Measurements from ENCODE around the gene RBFOX2. TPM values are rescaled to one million over a fixed set of nuclear protein-coding genes. Genes with fewer than 3 reads are reported as not detected.

Gene RBFOX2
- total and polyA plus RNA-seq, 2 of the 13 experiments (the other 11 are each of a cell fraction or from before 2014, with no cell fraction given) = 37.3 to 40.4 TPM

DNA sequence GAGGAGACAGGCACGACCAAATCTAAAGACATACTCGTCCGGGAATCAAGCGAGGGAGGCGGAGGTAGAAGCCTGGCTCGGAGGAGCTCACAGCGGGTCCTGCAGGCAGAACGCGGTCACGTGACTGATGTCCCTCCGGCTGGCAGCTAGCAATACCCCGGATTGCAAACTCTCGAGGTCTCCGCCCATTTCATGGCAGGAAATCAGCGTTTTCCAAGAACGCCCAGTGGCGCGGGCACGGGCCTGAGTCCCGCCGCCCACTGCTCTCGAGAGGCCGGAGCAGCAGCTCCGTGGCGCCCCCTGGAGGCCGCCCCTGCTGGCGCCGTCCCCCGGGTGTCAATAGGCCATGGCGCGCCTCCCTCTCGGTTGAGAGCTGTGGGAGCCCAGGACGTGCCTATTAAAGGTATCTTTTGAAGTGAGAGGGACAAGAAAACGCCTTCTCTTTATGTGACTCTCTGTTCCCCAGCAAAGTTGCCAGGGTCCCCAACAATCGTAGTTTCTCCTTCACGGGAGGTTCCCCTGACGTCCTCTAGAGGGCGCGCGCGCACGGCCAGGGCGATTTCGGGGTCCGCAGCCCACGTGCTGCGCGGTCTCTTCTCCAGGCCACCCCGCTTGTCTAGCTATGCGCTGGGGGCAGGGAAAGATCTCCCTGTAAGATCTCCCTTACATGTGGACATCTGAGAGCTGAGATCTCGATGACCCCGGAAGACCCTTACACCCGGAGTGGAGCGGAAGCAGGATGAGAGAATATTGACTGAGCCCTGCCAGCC, 37.3 kb upstream of the RBFOX2 start (continued):
- no peak for TF ChIP-seq TIGD3 (CRISPR knock-in tag; IDR thresholded peaks at IDR 0.05; ENCODE audit: borderline replicate concordance)
- 0 out of 2 replicates have a peak, but pooled peaks have one; percentile 11 for TF ChIP-seq RCOR2 (CRISPR knock-in tag; IDR thresholded peaks at IDR 0.05)
- peak; percentile 24; the same call in 1 of the 2 replicates for TF ChIP-seq MXD4 (CRISPR knock-in tag; IDR thresholded peaks at IDR 0.05)
- TF ChIP-seq, protein P1, sequence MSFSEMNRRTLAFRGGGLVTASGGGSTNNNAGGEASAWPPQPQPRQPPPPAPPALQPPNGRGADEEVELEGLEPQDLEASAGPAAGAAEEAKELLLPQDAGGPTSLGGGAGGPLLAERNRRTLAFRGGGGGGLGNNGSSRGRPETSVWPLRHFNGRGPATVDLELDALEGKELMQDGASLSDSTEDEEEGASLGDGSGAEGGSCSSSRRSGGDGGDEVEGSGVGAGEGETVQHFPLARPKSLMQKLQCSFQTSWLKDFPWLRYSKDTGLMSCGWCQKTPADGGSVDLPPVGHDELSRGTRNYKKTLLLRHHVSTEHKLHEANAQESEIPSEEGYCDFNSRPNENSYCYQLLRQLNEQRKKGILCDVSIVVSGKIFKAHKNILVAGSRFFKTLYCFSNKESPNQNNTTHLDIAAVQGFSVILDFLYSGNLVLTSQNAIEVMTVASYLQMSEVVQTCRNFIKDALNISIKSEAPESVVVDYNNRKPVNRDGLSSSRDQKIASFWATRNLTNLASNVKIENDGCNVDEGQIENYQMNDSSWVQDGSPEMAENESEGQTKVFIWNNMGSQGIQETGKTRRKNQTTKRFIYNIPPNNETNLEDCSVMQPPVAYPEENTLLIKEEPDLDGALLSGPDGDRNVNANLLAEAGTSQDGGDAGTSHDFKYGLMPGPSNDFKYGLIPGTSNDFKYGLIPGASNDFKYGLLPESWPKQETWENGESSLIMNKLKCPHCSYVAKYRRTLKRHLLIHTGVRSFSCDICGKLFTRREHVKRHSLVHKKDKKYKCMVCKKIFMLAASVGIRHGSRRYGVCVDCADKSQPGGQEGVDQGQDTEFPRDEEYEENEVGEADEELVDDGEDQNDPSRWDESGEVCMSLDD (CRISPR knock-in tag; IDR thresholded peaks at IDR 0.05; ENCODE audit: borderline replicate concordance) = peak; percentile 99
- peak; percentile 6; the same call in 1 of the 2 replicates for TF ChIP-seq ZFP36L2 (CRISPR knock-in tag; IDR thresholded peaks at IDR 0.05)
- TF ChIP-seq, protein P2, sequence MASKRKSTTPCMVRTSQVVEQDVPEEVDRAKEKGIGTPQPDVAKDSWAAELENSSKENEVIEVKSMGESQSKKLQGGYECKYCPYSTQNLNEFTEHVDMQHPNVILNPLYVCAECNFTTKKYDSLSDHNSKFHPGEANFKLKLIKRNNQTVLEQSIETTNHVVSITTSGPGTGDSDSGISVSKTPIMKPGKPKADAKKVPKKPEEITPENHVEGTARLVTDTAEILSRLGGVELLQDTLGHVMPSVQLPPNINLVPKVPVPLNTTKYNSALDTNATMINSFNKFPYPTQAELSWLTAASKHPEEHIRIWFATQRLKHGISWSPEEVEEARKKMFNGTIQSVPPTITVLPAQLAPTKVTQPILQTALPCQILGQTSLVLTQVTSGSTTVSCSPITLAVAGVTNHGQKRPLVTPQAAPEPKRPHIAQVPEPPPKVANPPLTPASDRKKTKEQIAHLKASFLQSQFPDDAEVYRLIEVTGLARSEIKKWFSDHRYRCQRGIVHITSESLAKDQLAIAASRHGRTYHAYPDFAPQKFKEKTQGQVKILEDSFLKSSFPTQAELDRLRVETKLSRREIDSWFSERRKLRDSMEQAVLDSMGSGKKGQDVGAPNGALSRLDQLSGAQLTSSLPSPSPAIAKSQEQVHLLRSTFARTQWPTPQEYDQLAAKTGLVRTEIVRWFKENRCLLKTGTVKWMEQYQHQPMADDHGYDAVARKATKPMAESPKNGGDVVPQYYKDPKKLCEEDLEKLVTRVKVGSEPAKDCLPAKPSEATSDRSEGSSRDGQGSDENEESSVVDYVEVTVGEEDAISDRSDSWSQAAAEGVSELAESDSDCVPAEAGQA (IDR thresholded peaks at IDR 0.05; ENCODE audit: low read depth) = no peak
- TF ChIP-seq, protein P2 (CRISPR knock-in tag; IDR thresholded peaks at IDR 0.05; ENCODE audit: borderline replicate concordance) = no peak
- no peak for TF ChIP-seq TEF (CRISPR knock-in tag; IDR thresholded peaks at IDR 0.05)
- TF ChIP-seq ZSCAN9 (CRISPR knock-in tag; IDR thresholded peaks at IDR 0.05; ENCODE audit: borderline replicate concordance) = no peak
- peak; percentile 48; the same call in 1 of the 2 replicates for TF ChIP-seq ZNF350 (CRISPR knock-in tag; IDR thresholded peaks at IDR 0.05; ENCODE audit: borderline replicate concordance, low read depth)
- TF ChIP-seq ZNF460 (CRISPR knock-in tag; IDR thresholded peaks at IDR 0.05; ENCODE audit: borderline replicate concordance) = no peak
- TF ChIP-seq, protein P3, sequence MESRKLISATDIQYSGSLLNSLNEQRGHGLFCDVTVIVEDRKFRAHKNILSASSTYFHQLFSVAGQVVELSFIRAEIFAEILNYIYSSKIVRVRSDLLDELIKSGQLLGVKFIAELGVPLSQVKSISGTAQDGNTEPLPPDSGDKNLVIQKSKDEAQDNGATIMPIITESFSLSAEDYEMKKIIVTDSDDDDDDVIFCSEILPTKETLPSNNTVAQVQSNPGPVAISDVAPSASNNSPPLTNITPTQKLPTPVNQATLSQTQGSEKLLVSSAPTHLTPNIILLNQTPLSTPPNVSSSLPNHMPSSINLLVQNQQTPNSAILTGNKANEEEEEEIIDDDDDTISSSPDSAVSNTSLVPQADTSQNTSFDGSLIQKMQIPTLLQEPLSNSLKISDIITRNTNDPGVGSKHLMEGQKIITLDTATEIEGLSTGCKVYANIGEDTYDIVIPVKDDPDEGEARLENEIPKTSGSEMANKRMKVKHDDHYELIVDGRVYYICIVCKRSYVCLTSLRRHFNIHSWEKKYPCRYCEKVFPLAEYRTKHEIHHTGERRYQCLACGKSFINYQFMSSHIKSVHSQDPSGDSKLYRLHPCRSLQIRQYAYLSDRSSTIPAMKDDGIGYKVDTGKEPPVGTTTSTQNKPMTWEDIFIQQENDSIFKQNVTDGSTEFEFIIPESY (CRISPR knock-in tag; IDR thresholded peaks at IDR 0.05) = peak; percentile 10; the same call in 1 of the 2 replicates
- TF ChIP-seq KLF6 (CRISPR knock-in tag; IDR thresholded peaks at IDR 0.05) = no peak
- TF ChIP-seq SAP130 (CRISPR knock-in tag; IDR thresholded peaks at IDR 0.05; ENCODE audit: low read depth) = peak; percentile 64
- TF ChIP-seq ZNF737 (CRISPR knock-in tag; IDR thresholded peaks at IDR 0.05; ENCODE audit: borderline replicate concordance) = peak; percentile 77; the same call in 1 of the 2 replicates
- TF ChIP-seq RXRB (CRISPR knock-in tag; IDR thresholded peaks at IDR 0.05; ENCODE audit: borderline replicate concordance) = peak; percentile 21; the same call in 1 of the 2 replicates
